Omental fat pad (tissue), 4 donors: ENCODE measurements around the gene TAOK3. TPM values are rescaled to one million over a fixed set of nuclear protein-coding genes. Genes with fewer than 3 reads are reported as not detected.
A peak's percentile ranks its signal among the peaks of the same experiment; 100 is the strongest.

Experiments
- ATAC-seq: fragments of 150-250 bp; one replicate; pipeline ENCODE4 v1.9.1; 2016; ENCODE audit warnings: mild to moderate bottlenecking, moderate library complexity; ENCODE audit not compliant: low FRiP score
- DNase-seq: peaks from one replicate; pipeline ENCODE4 v3.0.0-alpha.2; 2019; ENCODE audit warnings: low spot score
- total RNA-seq, 4 donors: library from RNA; depleted of rRNA; stranded (reverse); fragments of >200 nt; gene quantifications; one replicate each; pipeline ENCODE4 v1.1.0, GENCODE V29; 2016
- TF ChIP-seq, protein P1 (sequence below), 3 donors: fragments of 450-650 bp; IDR thresholded peaks; one replicate each; pipeline ENCODE4 v1.5.1; 2016 to 2017; ENCODE audit warnings: antibody characterized with exemption in 3 of 3, mild to moderate bottlenecking in 3 of 3, moderate library complexity in 2 of 3

TAOK3 gene
- total RNA-seq, 4 donors from 2014 or later = 35.5 to 47.4 (median 40.7) TPM

- ATAC-seq (no peak), DNase-seq (no peak)
- TF ChIP-seq, protein P1, sequence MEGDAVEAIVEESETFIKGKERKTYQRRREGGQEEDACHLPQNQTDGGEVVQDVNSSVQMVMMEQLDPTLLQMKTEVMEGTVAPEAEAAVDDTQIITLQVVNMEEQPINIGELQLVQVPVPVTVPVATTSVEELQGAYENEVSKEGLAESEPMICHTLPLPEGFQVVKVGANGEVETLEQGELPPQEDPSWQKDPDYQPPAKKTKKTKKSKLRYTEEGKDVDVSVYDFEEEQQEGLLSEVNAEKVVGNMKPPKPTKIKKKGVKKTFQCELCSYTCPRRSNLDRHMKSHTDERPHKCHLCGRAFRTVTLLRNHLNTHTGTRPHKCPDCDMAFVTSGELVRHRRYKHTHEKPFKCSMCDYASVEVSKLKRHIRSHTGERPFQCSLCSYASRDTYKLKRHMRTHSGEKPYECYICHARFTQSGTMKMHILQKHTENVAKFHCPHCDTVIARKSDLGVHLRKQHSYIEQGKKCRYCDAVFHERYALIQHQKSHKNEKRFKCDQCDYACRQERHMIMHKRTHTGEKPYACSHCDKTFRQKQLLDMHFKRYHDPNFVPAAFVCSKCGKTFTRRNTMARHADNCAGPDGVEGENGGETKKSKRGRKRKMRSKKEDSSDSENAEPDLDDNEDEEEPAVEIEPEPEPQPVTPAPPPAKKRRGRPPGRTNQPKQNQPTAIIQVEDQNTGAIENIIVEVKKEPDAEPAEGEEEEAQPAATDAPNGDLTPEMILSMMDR (IDR thresholded peaks at IDR 0.05) = no peak
Measured at GRCh38 chr12:118402251-118402650, 29.5 kb upstream of the TAOK3 start.

DNA sequence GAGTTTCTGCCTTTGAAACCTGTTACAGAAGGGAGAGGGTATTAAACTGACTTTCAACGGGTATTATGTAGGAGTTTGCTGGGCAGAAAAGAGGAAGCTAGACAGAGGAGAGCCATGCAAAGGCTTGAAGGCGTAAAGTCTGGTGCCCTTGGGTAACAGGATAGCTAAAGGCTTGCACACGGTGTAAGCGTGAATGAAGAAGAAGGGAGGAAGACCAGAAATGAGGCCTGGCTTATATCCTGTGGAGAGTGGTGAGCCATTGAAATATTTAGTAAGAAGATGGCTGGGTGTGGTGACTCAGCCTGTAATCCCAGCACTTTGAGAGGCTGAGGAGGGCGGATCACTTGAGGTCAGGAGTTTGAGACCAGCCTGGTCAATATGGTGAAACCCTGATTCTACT lies 26.2 kb upstream of the TAOK3 start:
- no peak for ATAC-seq
- DNase-seq = no peak
- TF ChIP-seq, protein P1 (IDR thresholded peaks at IDR 0.05) = no peak

- TF ChIP-seq, protein P1 (IDR thresholded peaks at IDR 0.05) = no peak
- ATAC-seq = no peak
Measured at GRCh38 chr12:118398524-118398923, 25.8 kb upstream of the TAOK3 start.

DNA sequence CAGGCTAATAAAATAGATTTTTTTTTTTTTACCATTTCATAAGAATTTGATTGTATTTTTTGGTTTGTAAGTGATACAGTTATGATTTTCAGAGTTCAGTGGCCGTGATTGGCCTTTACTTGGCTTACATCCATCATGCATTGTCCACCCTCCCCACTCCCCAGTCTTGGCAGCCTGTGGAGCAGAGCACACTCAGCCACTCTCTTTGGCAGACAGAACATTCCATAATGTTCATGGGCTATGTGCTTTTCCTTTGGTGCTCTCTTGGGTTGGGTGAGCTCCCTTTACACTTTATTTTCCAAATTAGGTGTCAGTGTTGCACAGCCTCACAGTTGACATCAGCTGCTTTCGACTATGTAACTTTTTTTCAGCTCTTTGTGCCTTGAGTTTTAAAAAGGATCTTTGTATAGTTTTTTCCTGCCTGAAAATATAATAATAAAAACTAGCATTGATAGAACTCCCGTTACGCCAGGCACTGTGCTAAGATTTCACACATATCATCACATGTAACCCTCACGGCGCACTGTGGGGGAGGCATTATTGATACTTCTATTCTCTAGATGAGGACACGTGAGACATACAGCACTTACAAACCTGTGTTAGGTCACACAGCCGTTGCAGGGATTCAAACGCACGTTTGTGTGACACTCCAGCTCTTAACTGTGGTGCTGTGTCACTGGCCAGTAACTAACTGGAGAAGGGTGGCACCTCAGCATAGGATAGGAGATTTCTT lies 25.2 kb upstream of the TAOK3 start:
- ATAC-seq (no peak), DNase-seq (no peak)
- TF ChIP-seq, protein P1 (IDR thresholded peaks at IDR 0.05) = no peak

More at GRCh38 chr12:118398524-118398923, 25.8 kb upstream of the TAOK3 start:
- DNase-seq = no peak

- TF ChIP-seq, protein P1 (IDR thresholded peaks at IDR 0.05) = no peak
- DNase-seq = no peak
- no peak for ATAC-seq
Measured at GRCh38 chr12:118391836-118392235, 19.1 kb upstream of the TAOK3 start.

DNA sequence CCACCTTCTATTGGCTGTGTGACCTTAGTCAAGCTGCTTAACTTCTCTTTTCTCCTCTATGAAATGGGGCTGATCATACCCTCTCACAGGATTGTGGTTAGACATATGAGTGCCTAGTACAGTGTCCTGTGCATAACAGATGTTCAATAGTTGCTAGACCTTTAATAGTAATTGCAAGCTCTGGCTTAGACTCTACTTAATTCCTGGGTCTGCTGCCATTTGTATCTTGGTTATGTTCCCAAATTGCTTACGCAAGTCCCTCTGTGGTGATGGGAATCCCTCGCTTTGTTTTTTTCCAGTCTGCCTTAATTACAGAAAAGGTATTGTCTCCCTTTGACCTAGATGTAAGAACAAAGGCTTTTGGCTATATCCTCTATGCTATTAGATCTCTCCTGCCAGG lies 18.7 kb upstream of the TAOK3 start:
- TF ChIP-seq, protein P1 (IDR thresholded peaks at IDR 0.05) = no peak
- no peak for DNase-seq
- ATAC-seq = no peak

GRCh38 chr12:118377884-118378470 lies 5.3 kb upstream of the TAOK3 start:
- no peak for ATAC-seq
- DNase-seq = peak; percentile 65

More at GRCh38 chr12:118377884-118378470, 5.3 kb upstream of the TAOK3 start:
- TF ChIP-seq, protein P1 (IDR thresholded peaks at IDR 0.05) = peak in 2 of 3 donors; percentile 81 to 90
